Right lobe of liver (tissue), 6 donors: ENCODE data around the gene RPL32. TPM values are rescaled to one million over a fixed set of nuclear protein-coding genes. Genes with fewer than 3 reads are reported as not detected.
"Not testable (repeated sequence)": the region's sequence is repeated elsewhere in the genome, so short reads cannot be mapped to it uniquely, and the experiment has no call there.

Experiments
- ATAC-seq, 4 donors: fragments of 200-7000 bp; cut with Tn5 transposase; one replicate each; pipeline ENCODE4 v1.9.1; 2020; ENCODE audit warnings: mild to moderate bottlenecking in 4 of 4, moderate library complexity in 4 of 4
- DNase-seq, 3 donors: peaks; one replicate each; pipeline ENCODE4 v3.0.0-alpha.2; 2020
- H3K27ac ChIP-seq, 3 donors: fragments of 200-600 bp; one replicate each; pipeline ENCODE4 v1.8.0; 2022
- H3K27me3 ChIP-seq, 2 donors: fragments of 200-600 bp; one replicate each; pipeline ENCODE4 v1.8.0; 2022
- H3K36me3 ChIP-seq, 4 donors: fragments of 200-600 bp; sonication (generic) in 1 of 4; one replicate each; pipeline versions ENCODE4 v1.5.1 to v1.8.0; 2017 to 2022; ENCODE audit warnings: control low read depth in 1 of 4
- H3K4me1 ChIP-seq, 4 donors: fragments of 200-600 bp; sonication (generic) in 1 of 4; one replicate each; pipeline versions ENCODE4 v1.5.1 to v1.8.0; 2017 to 2022; ENCODE audit warnings: control low read depth in 1 of 4
- H3K4me3 ChIP-seq, 3 donors: fragments of 200-600 bp; one replicate each; pipeline ENCODE4 v1.8.0; 2022
- H3K9me3 ChIP-seq, 4 donors: fragments of 200-600 bp; sonication (generic) in 1 of 4; one replicate each; pipeline versions ENCODE4 v1.5.1 to v1.8.0; 2017 to 2022; ENCODE audit warnings: control low read depth in 1 of 4
- CTCF ChIP-seq, 4 donors: fragments of 200-600 bp in 3 of 4; fragments of 450-650 bp in 1 of 4; IDR thresholded peaks; one replicate each; pipeline versions ENCODE4 v1.5.1 to v1.8.0; 2016 to 2022; ENCODE audit warnings: antibody characterized with exemption in 4 of 4, mild to moderate bottlenecking in 2 of 4
- POLR2A ChIP-seq: fragments of 450-650 bp; IDR thresholded peaks from one replicate; pipeline ENCODE4 v1.6.1; 2017; ENCODE audit warnings: antibody characterized with exemption, mild to moderate bottlenecking
- WGBS: methylation state at CpG from one replicate; pipeline ENCODE4 v1.1.6; 2018; ENCODE audit warnings: low coverage, low lambda C conversion rate; ENCODE audit not compliant: insufficient coverage; ENCODE audit errors: missing lambda C conversion rate; 5-methylcytosine and 5-hydroxymethylcytosine counted together
- intact Hi-C, 2 donors: fragments of 100-400 bp; cut with DNase I; formaldehyde crosslinking; loops; one replicate each; pipeline versions ENCODE4 v1.11.2 to v1.14.1; 2022
- total RNA-seq, 6 experiments: library from RNA; depleted of rRNA in 2 of 6; stranded (reverse); fragments of >200 nt in 2 of 6; fragmentation: NEBNext Ultra II Directional in 3 of 6; extraction: Animal tissue kit (Norgen Biotek cat#: 25700) in 3 of 6; gene quantifications; one replicate each; pipeline versions ENCODE4 v1.1.0 to v1.2.4, GENCODE V29; 2016 to 2023
- donor health status: DM: no; HTN: yes; CAD: no.
- donor health status: DM: no; HTN: no; CAD: no.
- donor health status: DM: no; HTN: no; CAD: no.
- donor health status: DM: no; HTN: yes; CAD: no.
- donor health status: DM: no; HTN: yes; CAD: no.

Gene RPL32
- total RNA-seq, 6 experiments from 2014 or later, result 322 to 555 (median 472) TPM

GRCh38 chr3:12797124-12797891 is 44.1 kb downstream of the RPL32 start:
- Histone ChIP-seq H3K27me3 (no peaks in the 10 kb centered on the region), H3K4me3 (no peak overlapping the region), H3K36me3 (no peaks in the 10 kb centered on the region), H3K9me3 (no peaks in the 10 kb centered on the region), H3K4me1 (peaks cover 0 to 10% (median 0%) of the 10 kb centered on the region in 4 donors), H3K27ac (no peak overlapping the region)
- intact Hi-C loops, result no loop called here
- 62% methylated on average over 11 of the region's 17 CpGs for WGBS
- no peak for TF ChIP-seq CTCF (IDR thresholded peaks at IDR 0.05)
- no peak for TF ChIP-seq POLR2A
- ATAC-seq, result no peak
- DNase-seq, result no peak

GRCh38 chr3:12796171-12797123 is 44.9 kb downstream of the RPL32 start, which contains the start of gene CAND2:
Gene CAND2 (plus strand): TSS chr3:12796680. CDS start chr3:12796721, 41 bp downstream.
- intact Hi-C loops, result no loop called here
- Histone ChIP-seq H3K4me1 (peaks cover 0 to 10% (median 0%) of the 10 kb centered on the region in 4 donors), H3K36me3 (no peaks in the 10 kb centered on the region), H3K27me3 (no peaks in the 10 kb centered on the region), H3K4me3 (peak within 1 kb of the TSS; percentile 35 to 58 (median 51)), H3K9me3 (no peaks in the 10 kb centered on the region), H3K27ac (peak within 1 kb of the TSS in 1 of 3 donors; percentile 33)
- WGBS, result 12% methylated on average over 20 of the region's 61 CpGs
- ATAC-seq (peak; percentile 45 to 55 (median 50)), DNase-seq (peak in 1 of 3 donors; percentile 32)
- no peak for TF ChIP-seq POLR2A
- no peak for TF ChIP-seq CTCF (IDR thresholded peaks at IDR 0.05)

GRCh38 chr3:12793701-12794100 is 47.7 kb downstream of the RPL32 start:
- no peaks in the 10 kb centered on the region for H3K27me3 ChIP-seq
- no peak overlapping the region for H3K27ac ChIP-seq
- 98% methylated on average over 4 of the region's 5 CpGs for WGBS
- no peaks in the 10 kb centered on the region for H3K36me3 ChIP-seq
- ATAC-seq (no peak), DNase-seq (no peak)
- no peaks in the 10 kb centered on the region for H3K4me1 ChIP-seq
- intact Hi-C loops, result no loop called here
- no peaks in the 10 kb centered on the region for H3K9me3 ChIP-seq
- no peak for TF ChIP-seq POLR2A
- TF ChIP-seq CTCF (IDR thresholded peaks at IDR 0.05), result no peak
- H3K4me3 ChIP-seq, result no peak overlapping the region

GRCh38 chr3:12791430-12791829 is 49.9 kb downstream of the RPL32 start:
- WGBS, result 43% methylated on average over 1 of the region's 1 CpG
- intact Hi-C loops, result no loop called here
- H3K27me3 ChIP-seq, result no peaks in the 10 kb centered on the region

DNA sequence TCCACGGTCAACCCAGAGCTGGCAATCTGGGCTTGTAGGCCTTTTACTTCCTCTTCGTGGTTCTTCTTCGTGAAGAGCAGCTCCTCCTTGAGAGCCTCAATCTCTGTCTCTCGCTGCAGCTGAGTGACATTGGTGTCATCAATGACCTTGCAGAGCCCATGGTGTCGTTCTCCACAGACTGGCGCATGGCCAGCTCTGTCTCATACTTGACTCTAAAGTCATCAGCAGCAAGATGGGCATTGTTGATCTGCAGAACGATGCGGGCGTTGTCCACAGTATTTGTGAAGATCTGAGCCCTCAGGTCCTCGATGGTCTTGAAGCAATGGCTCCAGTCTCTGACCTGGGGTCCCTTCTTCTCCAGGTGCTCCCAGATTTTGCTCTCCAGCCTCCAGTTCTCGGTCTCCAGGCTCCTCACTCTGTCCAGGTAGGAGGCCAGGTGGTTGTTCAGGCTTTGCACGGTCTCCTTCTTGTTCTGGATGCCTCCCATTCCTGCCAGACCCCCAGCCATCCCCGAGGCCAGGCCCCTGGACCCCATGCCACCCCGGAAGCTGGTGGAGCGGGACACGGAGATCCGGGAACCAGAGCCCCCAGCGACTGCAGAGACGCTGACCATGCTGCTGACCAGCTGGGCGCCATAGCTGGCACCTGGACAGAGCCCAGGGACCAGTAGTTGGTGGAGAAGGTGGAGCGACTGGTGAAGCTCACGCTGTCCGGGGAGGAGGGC is 53.2 kb downstream of the RPL32 start:
- H3K27ac ChIP-seq, H3K4me3 ChIP-seq, ATAC-seq, H3K27me3 ChIP-seq, DNase-seq, H3K9me3 ChIP-seq, intact Hi-C loops, H3K4me1 ChIP-seq, H3K36me3 ChIP-seq: not testable (repeated sequence)
- WGBS, result 65% methylated on average over 15 of the region's 23 CpGs

More at GRCh38 chr3:12791430-12791829, 49.9 kb downstream of the RPL32 start:
- no peaks in the 10 kb centered on the region for H3K9me3 ChIP-seq
- TF ChIP-seq CTCF (IDR thresholded peaks at IDR 0.05) (no peak), POLR2A (no peak)
- H3K36me3 ChIP-seq, result no peaks in the 10 kb centered on the region
- H3K4me3 ChIP-seq, result no peak overlapping the region
- H3K4me1 ChIP-seq, result no peaks in the 10 kb centered on the region
- no peak for ATAC-seq
- H3K27ac ChIP-seq, result no peak overlapping the region
- no peak for DNase-seq
